Lung (tissue), 12 donors: ENCODE results near the gene CHRM4. TPM values are rescaled to one million over a fixed set of nuclear protein-coding genes. Genes with fewer than 3 reads are reported as not detected.
A peak's percentile ranks its signal among the peaks of the same experiment; 100 is the strongest.

Experiments
- ATAC-seq: fragments of 200-7000 bp; cut with Tn5 transposase; one replicate; pipeline ENCODE4 v1.9.1; 2020; ENCODE audit warnings: moderate number of reproducible peaks; ENCODE audit not compliant: insufficient read depth, low FRiP score
- DNase-seq, 3 donors: peaks; one replicate each; pipeline ENCODE4 v3.0.0-alpha.2; 2013 to 2017
- H3K27ac ChIP-seq, 2 donors: one replicate each; pipeline ENCODE4 v1.5.1; 2013; ENCODE audit warnings: mild to moderate bottlenecking in 2 of 2, moderate library complexity in 2 of 2, control low read depth in 1 of 2, inconsistent platforms in 1 of 2, low read depth in 1 of 2, low read length in 1 of 2
- H3K27me3 ChIP-seq, 3 donors: one replicate each; pipeline ENCODE4 v1.5.1; 2013; ENCODE audit warnings: low read length in 2 of 3; ENCODE audit not compliant: control insufficient read depth in 3 of 3, insufficient read depth in 3 of 3
- H3K36me3 ChIP-seq, 4 donors: one replicate each; pipeline ENCODE4 v1.5.1; 2013; ENCODE audit warnings: low read length in 4 of 4, mild to moderate bottlenecking in 1 of 4, moderate library complexity in 1 of 4; ENCODE audit not compliant: control insufficient read depth in 4 of 4, insufficient read depth in 4 of 4
- H3K4me1 ChIP-seq, 5 donors: one replicate each; pipeline ENCODE4 v1.5.1; 2013; ENCODE audit warnings: low read length in 5 of 5, mild to moderate bottlenecking in 2 of 5, moderate library complexity in 1 of 5; ENCODE audit not compliant: control insufficient read depth in 5 of 5, insufficient read depth in 5 of 5
- H3K4me3 ChIP-seq: one replicate; pipeline ENCODE4 v1.5.1; 2013; ENCODE audit warnings: mild to moderate bottlenecking, control low read depth, moderate library complexity
- H3K9ac ChIP-seq, 2 donors: one replicate each; pipeline ENCODE4 v1.5.1; 2013; ENCODE audit warnings: low read length in 2 of 2, control low read depth in 1 of 2; ENCODE audit not compliant: insufficient read depth in 1 of 2
- H3K9me3 ChIP-seq, 4 donors: one replicate each; pipeline ENCODE4 v1.5.1; 2013; ENCODE audit warnings: low read length in 3 of 4, mild to moderate bottlenecking in 1 of 4, moderate library complexity in 1 of 4; ENCODE audit not compliant: control insufficient read depth in 4 of 4, insufficient read depth in 3 of 4
- CTCF ChIP-seq: IDR thresholded peaks from 2 replicates; pipeline ENCODE4 v1.5.1; 2012; ENCODE audit warnings: mild to moderate bottlenecking; ENCODE audit errors: control extremely low read depth, extremely low read depth
- WGBS, 2 donors: extraction: QIAGEN DNeasy Blood & Tissue Kit; methylation state at CpG; one replicate each; pipeline ENCODE4 v1.1.7; 2013; 5-methylcytosine and 5-hydroxymethylcytosine counted together
- polyA plus RNA-seq, 2 donors: library from polyadenylated mRNA; stranded (reverse); fragments of 200-250 nt; gene quantifications; one replicate each; pipeline ENCODE4 v1.2.1, GENCODE V29; 2013
- total RNA-seq, 2 donors: library from RNA; depleted of rRNA in 1 of 2; stranded (reverse); fragments of >200 nt in 1 of 2; gene quantifications; one replicate each; pipeline ENCODE4 v1.2.1, GENCODE V29; 2014 to 2021
- donor health status: control.
- donor health status: control.
- donor health status: Bipolar disorder and iron deficiency.
- donor health status: healthy.
- donor health status: DM: yes; HTN: yes; CAD: no.

CHRM4 gene
- total and polyA plus RNA-seq, 4 donors = 0.05 to 0.28 (median 0.10) TPM; not detected in 1

- H3K27ac ChIP-seq = peak overlapping the region; percentile 41 to 76
- TF ChIP-seq CTCF = no peak
- H3K9ac ChIP-seq = peak overlapping the region in 1 of 2 donors; percentile 47
- peak overlapping the region; percentile 67 for H3K4me3 ChIP-seq
- DNase-seq (no peak), ATAC-seq (no peak)
- peaks cover 0 to 5% (median 0%) of the 10 kb centered on the region in 3 donors for H3K27me3 ChIP-seq
- WGBS, 2 donors = 2 to 17% methylated on average over 61 to 63 of the region's 63 CpGs
- H3K36me3 ChIP-seq = peaks cover 0 to 1% (median 0%) of the 10 kb centered on the region in 4 donors
- H3K9me3 ChIP-seq = no peaks in the 10 kb centered on the region
- H3K4me1 ChIP-seq = peaks cover 3 to 29% (median 16%) of the 10 kb centered on the region in 5 donors
Observed at GRCh38 chr11:46347637-46348311, 43.8 kb downstream of the CHRM4 start.

GRCh38 chr11:46346886-46347636 is 44.5 kb downstream of the CHRM4 start, which contains the start of gene DGKZ:
Gene DGKZ, plus strand, starts transcription at chr11:46347463. Its CDS starts 197 bp downstream, at chr11:46347660.
- H3K4me3 ChIP-seq = peak within 1 kb of the TSS; percentile 67
- H3K27me3 ChIP-seq = peaks cover 0 to 5% (median 0%) of the 10 kb centered on the region in 3 donors
- H3K27ac ChIP-seq = peak within 1 kb of the TSS; percentile 41 to 76
- peak; percentile 76 for TF ChIP-seq CTCF
- peaks cover 4 to 36% (median 20%) of the 10 kb centered on the region in 5 donors for H3K4me1 ChIP-seq
- peak; percentile 92 for ATAC-seq
- no peaks in the 10 kb centered on the region for H3K9me3 ChIP-seq
- no peaks in the 10 kb centered on the region for H3K36me3 ChIP-seq
- H3K9ac ChIP-seq = peak within 1 kb of the TSS in 1 of 2 donors; percentile 47
- 3 to 7% methylated on average over 34 to 80 of the region's 80 CpGs for WGBS, 2 donors
- DNase-seq = peak; percentile 82 to 91 (median 90)

- 20 to 44% methylated on average over 10 of the region's 10 CpGs for WGBS, 2 donors
- Histone ChIP-seq H3K9ac (peak overlapping the region in 1 of 2 donors; percentile 47), H3K4me3 (peak overlapping the region; percentile 30), H3K4me1 (peaks cover 4 to 41% (median 20%) of the 10 kb centered on the region in 5 donors), H3K27me3 (peaks cover 0 to 5% (median 0%) of the 10 kb centered on the region in 3 donors), H3K9me3 (no peaks in the 10 kb centered on the region), H3K27ac (peak overlapping the region; percentile 26 to 66), H3K36me3 (no peaks in the 10 kb centered on the region)
- TF ChIP-seq CTCF = no peak
- DNase-seq (no peak), ATAC-seq (no peak)
Observed at GRCh38 chr11:46345881-46346484, 45.6 kb downstream of the CHRM4 start.
